Endothelial cell of umbilical vein (primary cell): ENCODE data around the gene NLRP3. TPM values are rescaled to one million over a fixed set of nuclear protein-coding genes. Genes with fewer than 3 reads are reported as not detected.

Experiments used
- BruUV-seq: library from RNA; stranded (reverse); fragments of 400-500 nt; replicated peaks from 2 replicates; lab custom pipeline; 2021; lab: Mats Ljungman, UMichigan
- CTCF ChIA-PET: fragments of 300-600, 350-600 bp; sonication (Branson Sonifier 250); formaldehyde crosslinking; loops from one replicate; lab custom pipeline; 2021; ENCODE audit warnings: antibody characterized with exemption, inconsistent platforms; lab: Charles Lee
- POLR2A ChIA-PET: fragments of 300-600, 350-600 bp; sonication (Branson Sonifier 250); formaldehyde crosslinking; loops from one replicate; lab custom pipeline; 2021; ENCODE audit warnings: antibody characterized with exemption, inconsistent platforms; lab: Charles Lee
- DNase-seq: peaks from one replicate; pipeline ENCODE4 v3.0.0-alpha.2; 2011; ENCODE audit warnings: low read depth, low spot score
- FAIRE-seq: peaks from 2 replicates; lab custom pipeline; 2011; peaks lifted over from hg19 to GRCh38; lab: Jason Lieb, UNC
- H2AFZ ChIP-seq: 2 replicates; pipeline ENCODE4 v1.6.0; 2012; ENCODE audit warnings: low read depth, low read length, control low read depth, inconsistent platforms
- H3K27ac ChIP-seq: 2 replicates; pipeline ENCODE4 v1.5.1; 2011; ENCODE audit warnings: low read depth, mild to moderate bottlenecking, control low read depth, low read length, moderate library complexity; ENCODE audit not compliant: insufficient read depth
- H3K27me3 ChIP-seq, 2 experiments: 2 replicates each; pipeline versions ENCODE4 v1.6.0 to v1.6.1; 2011; ENCODE audit warnings: low read length in 2 of 2, mixed read lengths in 1 of 2; ENCODE audit not compliant: control insufficient read depth in 2 of 2, insufficient read depth in 2 of 2
- H3K36me3 ChIP-seq, 2 experiments: 2 replicates in 1 of 2; 3 replicates in 1 of 2; pipeline ENCODE4 v1.5.1; 2011; ENCODE audit warnings: low read length in 2 of 2, mild to moderate bottlenecking in 1 of 2, moderate library complexity in 1 of 2; ENCODE audit not compliant: control insufficient read depth in 2 of 2, insufficient read depth in 2 of 2; ENCODE audit errors: extremely low read depth in 1 of 2
- H3K4me1 ChIP-seq: 3 replicates; pipeline ENCODE4 v1.5.1; 2011; ENCODE audit warnings: mild to moderate bottlenecking, low read length; ENCODE audit not compliant: control insufficient read depth, insufficient read depth; ENCODE audit errors: extremely low read depth
- H3K4me2 ChIP-seq: 2 replicates; pipeline ENCODE4 v1.6.1; 2011; ENCODE audit warnings: low read length, control low read depth, mixed read lengths; ENCODE audit not compliant: insufficient read depth
- H3K4me3 ChIP-seq, 3 experiments: fragments of 200-600 bp in 1 of 3; sonication (generic), shearing (Covaris generic) in 1 of 3; replicated peaks in 1 of 3; 2 replicates each; pipeline ENCODE4 v1.5.1; 2011 to 2016; ENCODE audit warnings: control low read depth in 3 of 3, low read length in 3 of 3, mild to moderate bottlenecking in 2 of 3, inconsistent platforms in 1 of 3, low read depth in 1 of 3, moderate library complexity in 1 of 3; ENCODE audit not compliant: insufficient read depth in 1 of 3
- H3K79me2 ChIP-seq: 2 replicates; pipeline ENCODE4 v1.6.0; 2012; ENCODE audit warnings: low read length, inconsistent platforms; ENCODE audit not compliant: control insufficient read depth, insufficient read depth
- H3K9ac ChIP-seq: replicated peaks from 2 replicates; pipeline ENCODE3; 2011; ENCODE audit warnings: low read length, control low read depth; ENCODE audit not compliant: insufficient read depth; ENCODE audit errors: extremely low read depth
- H3K9me1 ChIP-seq: replicated peaks from 3 replicates; pipeline ENCODE4 v1.6.0; 2011; ENCODE audit warnings: mild to moderate bottlenecking, low read length; ENCODE audit not compliant: control insufficient read depth, insufficient read depth; ENCODE audit errors: extremely low read depth
- H3K9me3 ChIP-seq: replicated peaks from 2 replicates; pipeline ENCODE4 v1.5.1; 2012; ENCODE audit warnings: low read length, inconsistent platforms; ENCODE audit not compliant: control insufficient read depth, insufficient read depth
- H4K20me1 ChIP-seq: replicated peaks from 2 replicates; pipeline ENCODE3; 2011; ENCODE audit warnings: mild to moderate bottlenecking, low read length; ENCODE audit not compliant: control insufficient read depth, insufficient read depth; ENCODE audit errors: extremely low read depth
- CTCF ChIP-seq, 2 donors: IDR thresholded peaks; 1 replicate in 1 of 2; 2 replicates in 1 of 2; pipeline ENCODE4 v1.5.1; 2011; ENCODE audit warnings: low read length in 2 of 2, mild to moderate bottlenecking in 2 of 2, moderate library complexity in 2 of 2, control low read depth in 1 of 2, inconsistent platforms in 1 of 2, low read depth in 1 of 2; ENCODE audit not compliant: insufficient read depth in 1 of 2; ENCODE audit errors: extremely low read depth in 1 of 2
- EZH2 ChIP-seq: IDR thresholded peaks from 2 replicates; pipeline ENCODE4 v1.6.1; 2012; ENCODE audit warnings: borderline replicate concordance, low read depth, mild to moderate bottlenecking, moderate library complexity, low read length, inconsistent platforms; ENCODE audit not compliant: severe bottlenecking
- FOS ChIP-seq: IDR thresholded peaks from 2 replicates; pipeline ENCODE4 v1.6.1; 2011; ENCODE audit warnings: mild to moderate bottlenecking, low read length, moderate library complexity, borderline replicate concordance; ENCODE audit not compliant: insufficient read depth
- GATA2 ChIP-seq: IDR thresholded peaks from 2 replicates; pipeline ENCODE4 v1.7.0; 2011; ENCODE audit warnings: low read depth, mild to moderate bottlenecking, moderate library complexity, mixed read lengths, low read length; ENCODE audit not compliant: insufficient read length, insufficient read depth
- JUN ChIP-seq: IDR thresholded peaks from 2 replicates; pipeline ENCODE4 v1.6.1; 2011; ENCODE audit warnings: borderline replicate concordance, low read depth; ENCODE audit not compliant: insufficient read length, insufficient read depth
- MAX ChIP-seq: IDR thresholded peaks from 2 replicates; pipeline ENCODE4 v1.6.1; 2011; ENCODE audit not compliant: insufficient read depth, insufficient read length
- MYC ChIP-seq: IDR thresholded peaks from one replicate; pipeline ENCODE4 v1.6.1; 2011; ENCODE audit warnings: mild to moderate bottlenecking, low read depth, low read length
- POLR2A ChIP-seq: IDR thresholded peaks from 2 replicates; pipeline ENCODE4 v1.6.1; 2012; ENCODE audit warnings: low read depth, mild to moderate bottlenecking, control low read depth, low read length
- POLR2AphosphoS5 ChIP-seq: IDR thresholded peaks from 2 replicates; pipeline ENCODE4 v1.6.1; 2012; ENCODE audit warnings: low read depth, mild to moderate bottlenecking, control low read depth, low read length, moderate library complexity; ENCODE audit not compliant: insufficient read depth
- dilution Hi-C: fragments of 300-500 bp; cut with MboI; formaldehyde crosslinking; loops from one replicate; pipeline ENCODE4 v1.15.0; 2019; ENCODE audit warnings: low sequenced_read_pairs; ENCODE audit not compliant: extremely low pct_ligation_motif_present
- intact Hi-C: fragments of 100-400 bp; cut with micrococcal nuclease; formaldehyde crosslinking; loops from one replicate; pipeline ENCODE4 v1.10.0; 2022
- polyA plus RNA-seq, 4 experiments: library from polyadenylated mRNA; depleted of rRNA in 3 of 4; stranded (reverse) in 3 of 4; unstranded in 1 of 4; fragments of >200 nt; gene quantifications; 2 replicates each; pipeline versions ENCODE4 v1.2.1 to v1.2.3, GENCODE V29; 2011 to 2012; ENCODE audit warnings: missing spikeins in 1 of 4
- total RNA-seq: library from RNA; stranded (reverse); gene quantifications from 2 replicates; pipeline ENCODE4 v1.2.3, GENCODE V29; 2021

Gene NLRP3
- total and polyA plus RNA-seq, 2 donors (not counting 3 experiments of a cell fraction or from before 2014, with no cell fraction given): 0.24 to 0.29 TPM

GRCh38 chr1:247453245-247453644 lies 37.3 kb downstream of the NLRP3 start:
- H3K27me3 ChIP-seq: no peaks in the 10 kb centered on the region
- H3K27ac ChIP-seq: no peak overlapping the region
- no TSS peak for BruUV-seq
- H3K9me3 ChIP-seq: no peaks in the 10 kb centered on the region
- no peak for TF ChIP-seq POLR2A
- no peak for TF ChIP-seq GATA2
- TF ChIP-seq MAX: no peak
- no peak for TF ChIP-seq POLR2AphosphoS5
- no peak for TF ChIP-seq JUN
- TF ChIP-seq CTCF (IDR thresholded peaks at IDR 0.05; ENCODE audit: extremely low read depth in 1 of 2, insufficient read depth in 1 of 2, low read depth in 1 of 2, low read length in 2 of 2): no peak
- no peak for TF ChIP-seq EZH2
- no peak for TF ChIP-seq FOS
- TF ChIP-seq MYC: no peak
- H3K79me2 ChIP-seq: no peaks in the 10 kb centered on the region
- no peak overlapping the region for H3K4me2 ChIP-seq
- no peak for DNase-seq
- no peak overlapping the region for H3K4me3 ChIP-seq
- H3K36me3 ChIP-seq: no peaks in the 10 kb centered on the region
- ChIA-PET CTCF (no interaction called here), POLR2A (no interaction called here)
- peaks cover 3% of the 10 kb centered on the region for H3K4me1 ChIP-seq
- intact Hi-C loops (no loop called here), dilution Hi-C loops (no loop called here)
- FAIRE-seq: no peak
- H4K20me1 ChIP-seq: no peaks in the 10 kb centered on the region
- no peak overlapping the region for H2AFZ ChIP-seq
- H3K9ac ChIP-seq: no peak overlapping the region
- no peaks in the 10 kb centered on the region for H3K9me1 ChIP-seq
